ENCODE measurements around the gene PDK1. TPM values are rescaled to one million over a fixed set of nuclear protein-coding genes. Genes with fewer than 3 reads are reported as not detected.
"Not testable (repeated sequence)": the region's sequence is repeated elsewhere in the genome, so short reads cannot be mapped to it uniquely, and the experiment has no call there.

The PDK1 gene
- total RNA-seq, 1 donor from 2014 or later: 10.6 TPM

DNA sequence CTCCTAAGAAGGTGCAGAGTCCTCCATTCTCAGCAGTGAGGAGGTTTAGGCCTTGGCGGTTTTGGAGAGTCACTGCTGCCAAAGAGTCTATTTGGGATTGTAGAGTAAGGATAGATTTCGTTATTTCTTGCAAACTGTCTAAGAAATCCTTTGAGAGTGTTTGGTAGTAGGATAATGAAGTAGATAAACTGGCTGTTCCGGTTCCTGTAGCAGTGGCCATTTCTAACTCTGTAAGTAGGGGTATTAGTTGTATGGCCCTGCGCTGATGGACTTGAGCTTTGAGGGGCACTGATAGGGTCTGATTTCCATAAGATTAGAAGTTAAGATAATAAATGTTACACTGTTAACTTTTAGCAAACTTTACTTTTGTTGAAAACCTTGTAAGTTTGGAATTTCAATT lies 35.5 kb downstream of the PDK1 start:
- not testable (repeated sequence) for FAIRE-seq; DNase-seq (ENCODE audit: low spot score in 2 of 2)

DNA sequence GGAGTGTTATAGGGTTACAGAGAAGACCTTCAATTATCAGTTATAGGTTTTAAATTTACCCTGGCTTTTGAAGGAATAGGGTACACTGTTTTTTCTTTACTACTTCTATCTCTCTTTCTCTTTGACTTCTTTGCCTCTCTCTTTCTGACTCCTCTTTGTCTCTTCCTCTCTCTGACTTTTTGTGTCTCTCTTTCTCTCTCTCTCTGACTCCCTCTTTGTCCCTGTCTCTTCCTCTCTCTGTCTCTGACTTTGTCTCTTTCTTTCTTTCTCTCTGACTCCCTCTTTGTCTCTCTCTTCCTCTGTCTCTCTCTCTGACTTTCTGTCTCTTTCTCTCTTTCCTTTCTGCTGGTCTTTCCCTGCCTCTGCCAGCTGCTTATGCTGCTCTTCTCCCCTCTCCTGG lies 36.3 kb downstream of the PDK1 start:
- not testable (repeated sequence) for DNase-seq (ENCODE audit: low spot score in 2 of 2); FAIRE-seq

GRCh38 chr2:172596776-172597175 lies 40.9 kb downstream of the PDK1 start:
- no peak for DNase-seq (ENCODE audit: low spot score in 2 of 2)
- FAIRE-seq: no peak

GRCh38 chr2:172597176-172597842 lies 41.4 kb downstream of the PDK1 start:
- no peak for DNase-seq (ENCODE audit: low spot score in 2 of 2)
- FAIRE-seq: no peak

DNA sequence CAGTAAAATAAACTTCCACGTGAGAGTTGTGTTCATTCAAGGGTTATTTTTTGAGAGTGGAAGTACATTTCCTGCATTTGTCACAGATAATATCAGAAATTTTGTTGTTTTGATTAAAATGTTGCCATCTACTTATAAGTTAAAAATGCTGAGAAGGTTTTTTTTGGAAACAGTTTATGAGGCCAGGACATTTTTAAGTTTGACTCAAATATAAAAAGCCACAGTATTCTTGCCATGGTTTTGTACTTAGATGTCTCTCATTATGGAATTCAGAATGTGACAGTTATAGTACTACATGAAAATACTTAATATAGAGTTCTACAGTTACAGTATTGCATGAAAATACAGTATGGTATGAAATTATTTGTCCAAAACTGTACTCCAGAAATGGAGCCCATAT lies 44.1 kb downstream of the PDK1 start:
- DNase-seq (ENCODE audit: low spot score in 2 of 2) (no peak), FAIRE-seq (no peak)

DNA sequence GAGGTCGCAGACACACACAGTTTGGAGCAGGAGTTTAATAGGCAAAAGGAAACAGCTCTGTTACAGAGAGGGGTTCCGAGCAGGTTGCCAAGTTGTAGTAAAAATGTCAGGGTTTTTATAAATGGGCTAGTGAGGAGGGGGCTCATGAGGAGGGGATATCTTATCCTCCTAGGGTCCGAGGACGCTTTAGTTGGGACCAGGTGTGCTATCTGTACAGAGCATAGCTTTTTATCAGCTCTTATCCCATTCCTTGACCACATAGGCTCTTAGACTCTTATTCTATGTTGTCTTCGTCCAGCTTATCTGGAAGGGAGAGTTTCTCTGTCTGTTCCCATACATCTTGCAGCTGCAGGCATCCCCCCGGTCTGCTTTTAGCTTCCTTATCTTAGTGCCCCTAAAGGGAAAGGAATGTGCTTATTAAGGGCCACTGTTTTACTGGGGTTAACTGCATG lies 44.7 kb downstream of the PDK1 start:
- no peak for DNase-seq (ENCODE audit: low spot score in 2 of 2)
- no peak for FAIRE-seq

DNA sequence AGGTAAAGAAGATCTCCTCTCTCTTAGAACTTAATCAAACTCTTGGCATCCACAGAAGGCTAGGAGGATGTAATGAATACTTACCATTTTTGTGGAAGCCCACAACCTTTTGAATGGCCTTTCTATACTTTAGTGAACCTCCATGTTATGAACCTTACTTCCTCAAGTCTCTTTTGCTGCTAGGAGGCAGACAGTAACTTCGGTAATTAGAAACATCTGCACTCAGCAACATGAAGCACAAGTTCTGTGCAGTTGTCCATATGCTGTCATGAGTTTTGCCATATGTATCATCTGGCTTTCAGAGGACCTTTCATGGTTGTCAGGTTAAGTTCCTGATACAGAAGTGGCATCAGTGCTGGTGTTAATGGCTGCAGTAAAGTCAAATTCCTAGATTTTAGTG lies 50.4 kb downstream of the PDK1 start:
- DNase-seq (ENCODE audit: low spot score in 2 of 2) (no peak), FAIRE-seq (no peak)

GRCh38 chr2:172607379-172607928 lies 51.6 kb downstream of the PDK1 start:
- no peak for FAIRE-seq
- no peak for DNase-seq (ENCODE audit: low spot score in 2 of 2)

GRCh38 chr2:172609488-172609887 lies 53.6 kb downstream of the PDK1 start:
- DNase-seq (ENCODE audit: low spot score in 2 of 2): no peak
- no peak for FAIRE-seq

DNA sequence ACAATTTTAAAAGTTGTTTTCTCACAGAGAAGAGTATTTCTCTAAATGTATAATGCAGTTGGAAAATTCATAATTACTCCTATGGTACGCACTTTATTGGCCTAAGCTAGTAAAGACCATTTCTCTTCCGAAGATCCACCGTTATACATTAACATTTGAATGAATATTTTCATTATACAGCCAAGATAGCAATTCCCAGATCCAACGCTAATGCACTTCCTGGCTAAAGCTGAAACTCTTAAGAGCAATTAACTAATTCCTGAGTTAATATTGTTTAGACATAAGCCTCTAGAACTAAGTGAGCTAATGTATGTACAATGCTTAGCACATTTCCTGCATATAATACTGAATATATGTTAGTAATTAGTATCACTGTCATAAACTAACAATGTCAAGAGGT lies 56.2 kb downstream of the PDK1 start:
- no peak for FAIRE-seq
- DNase-seq (ENCODE audit: low spot score in 2 of 2): no peak

GRCh38 chr2:172613040-172613439 lies 57.1 kb downstream of the PDK1 start:
- FAIRE-seq (no peak), DNase-seq (ENCODE audit: low spot score in 2 of 2) (no peak)

- DNase-seq (ENCODE audit: low spot score in 2 of 2) (no peak), FAIRE-seq (no peak)
These were observed 57.8 kb downstream of the PDK1 start for GRCh38 chr2:172613615-172614231.

GRCh38 chr2:172614932-172615331 lies 59.0 kb downstream of the PDK1 start:
- FAIRE-seq (no peak), DNase-seq (ENCODE audit: low spot score in 2 of 2) (no peak)

DNA sequence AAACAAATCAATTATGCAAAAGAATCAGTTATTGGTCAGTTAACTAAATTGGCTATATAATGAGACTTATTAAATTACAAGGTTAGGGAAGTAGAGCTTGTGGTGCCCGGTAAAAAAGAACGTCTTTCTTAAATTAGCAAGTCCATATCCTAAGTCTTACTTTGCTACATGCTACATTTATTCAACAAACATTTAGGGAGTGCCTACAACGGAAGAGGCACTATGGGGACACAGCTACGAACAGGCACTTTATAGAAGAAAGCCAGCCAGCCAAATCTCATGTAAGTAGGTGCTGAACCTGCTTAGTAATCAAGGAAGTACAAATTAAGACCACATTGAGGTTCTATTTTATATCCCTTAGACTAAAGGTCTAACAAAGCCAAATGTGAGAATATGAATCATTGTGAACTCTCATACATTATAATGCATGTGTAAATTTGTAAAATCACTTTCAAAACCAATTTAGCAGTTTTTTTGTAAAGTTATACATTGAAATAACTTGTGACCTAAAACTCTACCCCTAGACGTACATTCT lies 59.9 kb downstream of the PDK1 start:
- DNase-seq (ENCODE audit: low spot score in 2 of 2) (no peak), FAIRE-seq (no peak)

DNA sequence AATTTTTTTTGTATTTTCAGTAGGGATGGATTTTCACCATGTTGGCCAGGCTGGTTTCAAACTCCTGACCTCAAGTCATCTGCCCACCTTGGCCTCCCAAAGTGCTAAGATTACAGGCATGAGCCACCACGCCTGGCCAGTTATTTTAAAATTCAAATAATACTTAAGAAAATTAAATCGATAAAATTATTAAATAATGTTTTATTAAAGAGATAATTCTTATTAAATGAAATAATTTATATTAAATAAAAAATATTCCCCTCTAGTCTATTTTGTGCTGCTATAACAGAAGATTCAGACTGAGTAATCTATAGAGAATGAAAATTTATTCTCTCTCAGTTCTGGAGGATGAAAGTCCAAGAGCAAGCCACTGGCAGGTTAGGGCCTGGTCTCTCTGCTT lies 61.2 kb downstream of the PDK1 start:
- DNase-seq (ENCODE audit: low spot score in 2 of 2) (no peak), FAIRE-seq (no peak)

GRCh38 chr2:172623249-172623965 lies 67.5 kb downstream of the PDK1 start:
- FAIRE-seq: no peak
- DNase-seq (ENCODE audit: low spot score in 2 of 2): no peak

DNA sequence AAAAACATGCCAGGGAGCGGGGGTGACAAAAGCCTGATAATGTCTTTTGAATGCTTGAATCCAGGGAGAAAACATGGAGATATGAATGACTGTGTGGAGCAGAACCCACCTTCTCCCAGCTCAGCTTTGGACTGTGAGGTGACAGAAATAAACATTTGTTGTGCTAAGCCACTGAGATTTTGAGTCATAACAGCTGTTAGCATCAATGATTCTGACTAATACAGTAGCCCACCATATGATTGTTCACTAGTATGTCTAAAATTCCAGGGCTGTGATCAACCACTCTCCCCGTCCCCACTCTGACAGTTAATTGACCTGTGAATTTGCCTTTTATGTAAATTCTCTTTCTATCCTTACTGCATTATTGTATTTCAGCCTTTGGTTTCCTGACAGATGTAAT lies 69.1 kb downstream of the PDK1 start:
- DNase-seq (ENCODE audit: low spot score in 2 of 2) (no peak), FAIRE-seq (no peak)

DNA sequence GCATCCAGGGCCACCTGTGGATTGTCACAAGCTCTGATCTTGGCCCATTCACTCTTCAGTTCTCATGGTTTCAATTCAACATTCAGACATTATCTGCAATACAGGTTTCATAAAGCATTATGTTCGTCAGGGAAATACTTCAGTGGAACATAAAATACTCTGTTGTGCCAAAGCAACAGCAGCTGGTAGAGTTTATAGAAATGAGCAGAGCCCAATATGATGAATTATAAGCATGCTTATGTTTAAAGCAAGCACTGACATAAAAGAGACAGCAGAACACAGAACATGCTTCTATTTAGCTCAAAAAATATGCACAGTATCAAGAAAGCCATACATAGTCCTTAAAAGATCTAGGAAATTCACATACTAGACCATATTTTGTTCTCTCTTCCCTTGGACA lies 71.3 kb downstream of the PDK1 start:
- DNase-seq (ENCODE audit: low spot score in 2 of 2) (no peak), FAIRE-seq (no peak)

DNA sequence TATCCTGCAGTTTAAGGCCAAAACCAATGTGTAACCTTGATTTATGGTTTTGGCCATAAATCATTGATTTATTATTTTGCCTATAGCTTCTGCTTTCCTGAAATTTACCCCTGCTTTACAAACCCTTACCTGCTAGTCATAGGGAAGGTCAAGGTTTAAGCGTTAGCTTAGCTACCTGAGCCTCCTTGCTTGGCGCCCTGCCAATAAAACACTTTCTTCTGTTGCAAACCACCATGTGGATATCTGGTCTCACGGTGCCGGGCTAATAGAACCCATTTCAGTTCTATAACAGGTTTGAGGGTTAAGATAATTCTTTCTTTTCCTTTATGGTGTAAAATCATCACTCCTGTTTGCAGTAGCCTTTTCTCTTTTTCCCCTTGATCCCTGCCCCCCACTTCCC lies 72.2 kb downstream of the PDK1 start:
- no peak for FAIRE-seq
- DNase-seq (ENCODE audit: low spot score in 2 of 2): no peak

- FAIRE-seq: no peak
These were observed 73.7 kb downstream of the PDK1 start for GRCh38 chr2:172629586-172629985.

DNA sequence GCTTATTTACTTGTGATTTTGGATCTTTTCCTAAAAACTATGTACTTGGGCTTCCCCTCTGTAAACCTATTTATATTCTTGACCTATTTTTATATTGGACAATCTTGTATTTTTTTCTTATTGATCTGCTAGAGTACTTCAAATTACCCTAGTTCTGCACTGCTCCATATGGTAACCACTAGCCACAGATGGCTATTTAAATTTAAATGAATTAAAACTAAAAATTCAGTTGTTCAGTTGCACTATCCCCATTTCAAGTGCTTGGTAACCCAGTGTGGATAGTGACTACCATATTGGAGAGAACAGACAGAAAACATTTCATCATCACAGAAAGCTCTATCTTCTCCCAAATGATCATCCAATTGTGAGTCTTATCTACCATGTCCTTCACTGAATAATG lies 74.3 kb downstream of the PDK1 start:
- DNase-seq (ENCODE audit: low spot score in 2 of 2): no peak
- no peak for FAIRE-seq

More at GRCh38 chr2:172629586-172629985, 73.7 kb downstream of the PDK1 start:
- DNase-seq (ENCODE audit: low spot score in 2 of 2): no peak

Measured in frontal cortex (tissue), 4 donors.